DMS53 (cell line): ENCODE data around the gene TBC1D12.

Experiments used
- DNase-seq: peaks from one replicate; lab custom pipeline; 2025; lab: John Stamatoyannopoulos, UW

Gene TBC1D12

GRCh38 chr10:94407668-94408067, 5.3 kb downstream of the TBC1D12 start:
- DNase-seq: no peak

GRCh38 chr10:94409021-94409657, 6.8 kb downstream of the TBC1D12 start:
- no peak for DNase-seq

- no peak for DNase-seq
These were observed 9.0 kb downstream of the TBC1D12 start for GRCh38 chr10:94411304-94411703.

- DNase-seq: no peak
These were observed 10.1 kb downstream of the TBC1D12 start for GRCh38 chr10:94412449-94412848.

- DNase-seq: no peak
These were observed 11.0 kb downstream of the TBC1D12 start for GRCh38 chr10:94413361-94413760.

GRCh38 chr10:94416896-94417295, 14.6 kb downstream of the TBC1D12 start:
- DNase-seq: no peak

- no peak for DNase-seq
These were observed 15.0 kb downstream of the TBC1D12 start for GRCh38 chr10:94417321-94417720.

- DNase-seq: no peak
These were observed 18.2 kb downstream of the TBC1D12 start for GRCh38 chr10:94420516-94420915.

GRCh38 chr10:94420998-94421528, 18.7 kb downstream of the TBC1D12 start:
- DNase-seq: no peak

- DNase-seq: no peak
These were observed 21.3 kb downstream of the TBC1D12 start for GRCh38 chr10:94423627-94424026.

GRCh38 chr10:94424714-94425337, 22.5 kb downstream of the TBC1D12 start:
- DNase-seq: no peak

- no peak for DNase-seq
These were observed 23.6 kb downstream of the TBC1D12 start for GRCh38 chr10:94425942-94426341.

- no peak for DNase-seq
These were observed 24.8 kb downstream of the TBC1D12 start for GRCh38 chr10:94427166-94427565.

GRCh38 chr10:94428766-94429707, 26.7 kb downstream of the TBC1D12 start:
- no peak for DNase-seq

- DNase-seq: no peak
These were observed 28.4 kb downstream of the TBC1D12 start for GRCh38 chr10:94430701-94431100.

GRCh38 chr10:94432443-94432842, 30.1 kb downstream of the TBC1D12 start:
- DNase-seq: no peak

- no peak for DNase-seq
These were observed 37.0 kb downstream of the TBC1D12 start for GRCh38 chr10:94439275-94439861.

GRCh38 chr10:94440096-94440495, 37.8 kb downstream of the TBC1D12 start:
- no peak for DNase-seq

GRCh38 chr10:94443047-94443446, 40.7 kb downstream of the TBC1D12 start:
- no peak for DNase-seq

- no peak for DNase-seq
These were observed 41.2 kb downstream of the TBC1D12 start for GRCh38 chr10:94443549-94443948.

- DNase-seq: no peak
These were observed 48.4 kb downstream of the TBC1D12 start for GRCh38 chr10:94450782-94451181.

- DNase-seq: no peak
These were observed 49.7 kb downstream of the TBC1D12 start for GRCh38 chr10:94451883-94452519.
